CD4-positive, alpha-beta T cell treated with Interleukin-15 for 1 hour (primary cell): Measurements from ENCODE around the gene SARNP.

Experiments used
- DNase-seq: peaks from one replicate; pipeline ENCODE4 v3.0.0-alpha.2; 2020

SARNP gene

GRCh38 chr12:55721601-55722213 lies 95.8 kb downstream of the SARNP start:
- DNase-seq, result no peak

DNA sequence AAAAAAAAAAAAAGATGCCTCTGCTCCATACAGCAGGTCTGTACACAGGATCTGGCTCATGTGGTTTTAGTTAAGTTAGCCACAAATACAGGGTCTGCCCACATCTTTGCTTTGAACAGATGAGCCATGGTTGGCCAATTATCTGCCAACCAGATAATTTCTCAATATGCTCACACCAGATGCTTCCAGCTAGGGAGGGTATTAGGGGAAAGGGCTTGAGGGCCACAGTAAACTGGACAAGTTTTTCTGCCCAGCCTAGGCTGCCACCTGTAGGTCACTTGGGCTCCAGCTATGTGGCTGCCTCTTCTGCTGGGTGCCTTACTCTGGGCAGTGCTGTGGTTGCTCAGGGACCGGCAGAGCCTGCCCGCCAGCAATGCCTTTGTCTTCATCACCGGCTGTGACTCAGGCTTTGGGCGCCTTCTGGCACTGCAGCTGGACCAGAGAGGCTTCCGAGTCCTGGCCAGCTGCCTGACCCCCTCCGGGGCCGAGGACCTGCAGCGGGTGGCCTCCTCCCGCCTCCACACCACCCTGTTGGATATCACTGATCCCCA lies 96.6 kb downstream of the SARNP start:
- no peak for DNase-seq

DNA sequence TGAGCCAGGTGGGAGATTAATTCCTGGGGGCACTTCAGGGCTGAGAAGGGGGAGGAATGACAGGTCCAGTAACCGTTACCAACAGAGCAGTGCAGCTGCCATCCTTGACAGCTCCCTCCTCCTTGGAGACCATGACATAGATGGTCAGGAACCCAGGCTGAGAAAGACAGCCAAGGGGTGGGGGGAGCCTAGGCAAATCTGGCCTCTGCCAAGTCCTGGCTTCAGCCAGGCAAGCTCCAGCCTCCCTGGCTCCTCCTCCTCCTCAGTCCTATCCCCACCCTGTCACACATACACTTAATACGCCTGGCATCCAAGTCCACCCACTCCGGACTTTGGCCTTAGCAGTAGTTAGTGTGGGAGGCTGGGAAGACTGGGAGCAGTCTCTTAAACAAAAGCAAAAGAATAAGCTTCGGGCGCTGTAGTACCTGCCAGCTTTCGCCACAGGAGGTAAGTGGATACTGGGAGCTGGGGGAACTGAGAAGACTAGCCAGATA lies 97.4 kb downstream of the SARNP start, which contains the start of gene RDH5:
Gene RDH5, plus strand, starts transcription at position 323 of the 494 bp plus-strand sequence. CDS start 792 bp downstream, outside the sequence.
- DNase-seq, result no peak

DNA sequence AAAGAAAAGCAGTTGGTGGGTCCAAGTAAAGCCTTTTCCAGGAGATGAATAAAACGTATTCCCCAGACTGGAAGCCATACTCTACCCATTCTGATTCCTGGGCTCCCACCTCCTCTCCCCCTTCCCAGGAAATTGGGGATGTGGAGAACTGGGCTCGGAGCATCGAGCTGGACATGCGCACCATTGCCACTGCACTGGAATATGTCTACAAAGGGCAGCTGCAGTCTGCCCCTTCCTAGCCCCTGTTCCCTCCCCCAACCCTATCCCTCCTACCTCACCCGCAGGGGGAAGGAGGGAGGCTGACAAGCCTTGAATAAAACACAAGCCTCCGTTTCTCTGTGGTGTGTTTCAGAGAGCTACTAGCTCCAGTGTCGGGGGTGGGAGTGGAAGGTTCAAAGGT lies 98.2 kb downstream of the SARNP start:
- DNase-seq, result no peak

GRCh38 chr12:55718624-55719275 lies 98.8 kb downstream of the SARNP start:
- DNase-seq, result no peak

DNA sequence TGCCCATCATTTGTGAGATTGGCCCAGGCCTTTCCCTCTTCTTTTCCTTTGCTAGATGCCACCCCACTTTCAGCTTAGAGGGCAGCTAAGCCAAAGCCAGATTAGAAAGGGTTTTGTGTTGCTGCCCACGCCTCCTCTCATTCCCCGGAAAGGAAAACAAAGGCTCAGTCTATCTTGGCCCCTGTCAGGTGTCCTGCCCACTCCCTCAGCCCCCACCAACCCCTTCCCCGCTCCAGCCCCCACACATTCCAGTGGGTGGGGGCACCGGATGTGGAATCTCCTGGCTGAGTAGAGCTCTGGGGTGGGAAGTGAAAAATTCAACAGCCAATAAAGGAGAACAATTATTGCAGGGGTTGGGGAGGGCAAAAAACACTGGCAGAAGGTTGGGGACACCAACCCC lies 99.5 kb downstream of the SARNP start:
- DNase-seq, result no peak

- DNase-seq, result no peak
Observed at GRCh38 chr12:55717011-55718007, 100.2 kb downstream of the SARNP start.

DNA sequence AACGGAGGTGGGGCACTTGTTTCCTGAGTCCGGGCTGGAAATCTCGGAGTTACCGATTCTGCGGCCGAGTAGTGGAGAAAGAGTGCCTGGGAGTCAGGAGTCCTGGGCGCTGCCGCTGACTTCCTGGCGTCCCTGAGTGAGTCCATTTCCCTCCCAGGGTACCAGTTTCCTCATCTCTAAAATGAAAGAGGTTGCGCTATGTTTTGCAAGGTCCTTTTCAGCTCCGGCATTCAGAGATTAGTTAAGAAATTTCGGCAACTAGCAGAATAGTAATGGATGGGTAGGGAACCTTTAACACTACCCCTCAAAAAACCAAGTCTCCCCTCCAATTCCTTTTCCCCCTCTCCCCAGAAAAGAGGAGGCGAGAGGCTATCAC lies 101.0 kb downstream of the SARNP start:
- no peak for DNase-seq

DNA sequence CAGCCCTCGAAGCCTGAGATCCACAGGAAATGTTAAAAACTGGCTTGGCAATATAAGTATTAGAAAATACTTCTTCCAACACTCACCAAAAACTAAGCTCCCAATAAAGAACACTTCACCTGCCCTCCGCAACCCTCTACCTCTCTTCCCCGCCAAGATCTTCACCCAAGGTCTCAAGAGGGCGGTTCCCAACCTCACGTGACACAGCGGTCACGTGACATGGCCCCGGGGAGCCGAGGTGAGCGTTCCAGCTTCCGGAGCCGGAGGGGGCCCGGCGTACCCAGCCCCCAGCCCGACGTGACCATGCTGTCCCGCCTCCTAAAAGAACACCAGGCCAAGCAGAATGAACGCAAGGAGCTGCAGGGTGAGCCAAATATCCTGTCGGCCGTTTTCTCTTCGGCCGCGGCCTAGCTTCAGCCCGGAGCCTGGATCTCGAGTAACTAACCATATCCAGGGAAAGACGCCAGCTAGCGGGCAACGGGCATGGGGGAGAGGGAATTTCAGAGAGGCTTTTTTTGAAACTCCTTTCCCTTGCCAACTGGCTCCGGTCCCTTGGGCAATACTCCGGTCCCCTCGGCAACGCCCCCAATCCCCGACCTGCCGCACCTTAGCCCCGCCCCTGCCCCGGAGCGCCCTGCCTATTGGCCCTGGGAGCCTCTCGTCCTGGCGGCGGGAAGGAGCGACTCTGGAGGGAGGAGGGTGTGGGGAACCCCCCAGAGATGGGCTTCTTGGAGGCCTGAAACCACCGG lies 101.5 kb downstream of the SARNP start, which contains the start of gene BLOC1S1:
Gene BLOC1S1, plus strand, starts transcription at position 214 of the 749 bp plus-strand sequence. Its CDS starts 6 bp downstream, at position 220.
- peak; percentile 88 for DNase-seq

- DNase-seq, result no peak
Observed at GRCh38 chr12:55715169-55715764, 102.3 kb downstream of the SARNP start.

GRCh38 chr12:55713721-55714120 lies 103.8 kb downstream of the SARNP start:
- no peak for DNase-seq

DNA sequence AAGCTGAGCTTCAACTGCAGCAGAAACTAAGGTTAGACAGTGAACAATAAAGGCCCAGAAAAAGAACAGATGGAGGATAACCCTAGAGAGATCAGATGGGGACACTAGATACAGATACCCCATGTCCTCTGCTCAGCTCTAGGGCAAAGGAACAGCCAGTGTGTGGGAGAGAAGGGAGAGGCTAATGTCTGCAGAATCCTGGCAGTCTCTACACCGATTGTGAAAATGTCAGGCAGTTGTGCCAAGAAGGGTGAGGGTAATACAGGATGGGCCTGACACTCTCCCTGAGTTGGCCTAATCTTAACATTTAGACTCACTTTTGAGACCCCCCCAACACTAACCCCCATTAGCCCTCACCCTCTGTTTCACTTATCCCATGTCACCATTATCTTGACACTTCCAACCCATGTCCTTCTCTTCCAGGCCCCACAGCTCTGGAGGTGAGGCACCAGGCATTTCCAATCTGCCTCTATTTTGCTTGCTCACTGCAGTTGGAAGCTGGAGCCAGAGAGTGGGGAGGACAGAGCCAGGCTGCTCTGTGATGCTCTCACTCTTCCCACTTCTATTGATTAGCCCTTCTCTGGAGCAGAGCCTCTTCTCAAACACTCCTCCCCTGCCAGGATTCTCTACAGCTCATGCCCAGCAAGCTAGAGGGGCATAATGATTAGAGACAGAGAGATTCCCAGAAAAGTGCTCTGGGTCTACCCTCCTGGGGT lies 104.7 kb downstream of the SARNP start:
- DNase-seq, result no peak

GRCh38 chr12:55711786-55712553 lies 105.6 kb downstream of the SARNP start:
- no peak for DNase-seq

DNA sequence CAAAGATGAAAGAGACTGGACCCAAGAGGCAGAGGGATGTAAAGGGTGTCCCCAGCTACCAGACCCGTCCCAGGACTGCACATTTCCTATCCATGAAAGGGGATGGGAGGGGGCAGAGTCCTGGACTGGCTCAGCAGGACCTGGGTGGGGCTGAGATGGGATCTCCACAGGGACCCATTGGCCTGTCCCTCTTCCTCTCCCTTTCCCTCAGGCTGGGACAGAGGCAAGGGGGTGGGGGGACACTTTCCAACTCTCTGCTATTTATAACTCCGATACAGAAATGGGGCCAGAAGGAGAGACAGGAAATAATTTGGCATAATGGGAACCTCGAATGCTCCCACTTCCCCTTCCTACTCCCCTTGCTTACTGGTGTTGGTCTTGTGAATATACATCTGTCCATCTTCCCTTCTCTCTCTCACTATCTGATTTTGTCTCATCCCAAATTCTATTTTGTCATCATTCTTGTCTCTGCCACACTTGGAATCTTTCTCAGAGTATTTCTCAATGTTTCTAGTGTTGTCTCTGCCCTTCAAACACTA lies 108.8 kb downstream of the SARNP start:
- no peak for DNase-seq

DNA sequence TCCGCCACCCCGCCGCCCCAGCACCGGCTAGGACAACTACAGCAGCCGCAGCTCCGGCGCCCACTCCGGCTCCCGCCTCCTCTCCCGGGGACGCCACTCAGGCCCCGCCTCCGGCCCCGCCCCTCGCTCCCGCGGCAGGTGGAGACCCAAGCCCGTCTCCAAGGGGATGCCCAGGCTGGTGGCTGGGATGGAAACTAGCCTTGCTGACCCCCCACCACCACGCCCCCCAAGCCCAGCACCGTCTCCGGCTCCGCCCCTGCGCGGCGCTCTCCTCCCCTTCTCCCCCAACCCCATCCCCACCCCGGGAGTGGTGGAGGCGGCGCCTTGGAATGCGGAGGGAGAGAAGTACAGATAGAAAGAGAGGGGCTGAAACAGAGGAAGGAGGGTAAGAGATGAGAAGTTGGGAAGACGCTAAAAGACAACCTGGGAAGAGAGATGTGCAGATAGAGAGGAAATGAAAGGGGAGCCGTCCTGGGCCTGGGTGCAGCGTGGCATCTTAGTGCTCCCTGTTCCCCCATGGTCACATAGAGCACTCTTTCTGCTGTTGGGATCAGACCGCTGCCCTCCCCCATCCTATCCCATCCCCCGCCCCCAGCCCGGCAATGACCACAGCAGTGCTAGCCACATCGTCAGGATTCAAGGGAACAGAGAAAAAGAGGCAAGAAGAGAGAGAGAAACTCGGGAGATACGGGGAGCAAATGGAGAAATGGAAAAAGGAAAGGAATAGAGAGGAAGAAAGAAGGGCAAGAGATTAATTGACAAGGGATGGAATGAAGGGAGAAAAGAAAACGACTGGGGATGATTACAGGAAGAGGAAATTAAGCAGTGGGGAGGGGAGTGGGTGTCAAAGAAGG lies 109.5 kb downstream of the SARNP start, which contains the start of gene ITGA7:
Gene ITGA7, minus strand, starts transcription at position 64 of the 854 bp plus-strand sequence. CDS start 222 bp downstream, outside the sequence.
- peak; percentile 50 for DNase-seq
